GM03348 (cell line): ENCODE measurements around the gene ATF3.
"Not testable (repeated sequence)": the region's sequence is repeated elsewhere in the genome, so short reads cannot be mapped to it uniquely, and the experiment has no call there.

Experiments
- DNase-seq: peaks from one replicate; pipeline ENCODE4 v3.0.0; 2012; ENCODE audit warnings: low spot score

Gene ATF3

GRCh38 chr1:212655668-212656440 is 47.3 kb downstream of the ATF3 start:
- peak; percentile 31 for DNase-seq

GRCh38 chr1:212656730-212657129 is 48.2 kb downstream of the ATF3 start:
- DNase-seq = no peak

- DNase-seq = not testable (repeated sequence)
Observed at GRCh38 chr1:212658250-212658649, 49.7 kb downstream of the ATF3 start.

GRCh38 chr1:212664409-212665199 is 56.0 kb downstream of the ATF3 start:
- no peak for DNase-seq

GRCh38 chr1:212665241-212666115 is 56.9 kb downstream of the ATF3 start:
- peak; percentile 92 for DNase-seq

- no peak for DNase-seq
Observed at GRCh38 chr1:212666116-212666775, 57.7 kb downstream of the ATF3 start.

- peak; percentile 90 for DNase-seq
Observed at GRCh38 chr1:212667223-212668139, 58.9 kb downstream of the ATF3 start.

GRCh38 chr1:212668477-212668876 is 59.9 kb downstream of the ATF3 start:
- DNase-seq = no peak

- no peak for DNase-seq
Observed at GRCh38 chr1:212669102-212669501, 60.5 kb downstream of the ATF3 start.

GRCh38 chr1:212669600-212669999 is 61.0 kb downstream of the ATF3 start:
- DNase-seq = no peak

- DNase-seq = no peak
Observed at GRCh38 chr1:212670301-212670700, 61.7 kb downstream of the ATF3 start.
